ENCODE results near the gene OR10A3. TPM values are rescaled to one million over a fixed set of nuclear protein-coding genes. Genes with fewer than 3 reads are reported as not detected.

Gene OR10A3
- total RNA-seq, 2 experiments from 2014 or later: not detected

- CTCF ChIA-PET: interaction anchor here (2.7 kb wide), 1 partner anchor 9 kb away, joined by 8 read pairs; no protein-coding TSS in a partner anchor
- Mint-ChIP-seq H3K27me3 (ENCODE audit: low read depth) (peaks cover 5% of the 10 kb centered on the region), H3K9me3 (ENCODE audit: insufficient read depth) (no peaks in the 10 kb centered on the region), H3K27ac (no peak overlapping the region), H3K4me3 (no peak overlapping the region), H3K4me1 (ENCODE audit: low read depth) (no peaks in the 10 kb centered on the region), H3K36me3 (ENCODE audit: low read depth) (no peaks in the 10 kb centered on the region)
- POLR2A ChIA-PET: no interaction called here
- ATAC-seq (no peak), DNase-seq (no peak)
Measured at GRCh38 chr11:7901319-7901854, 40.1 kb downstream of the OR10A3 start.

DNA sequence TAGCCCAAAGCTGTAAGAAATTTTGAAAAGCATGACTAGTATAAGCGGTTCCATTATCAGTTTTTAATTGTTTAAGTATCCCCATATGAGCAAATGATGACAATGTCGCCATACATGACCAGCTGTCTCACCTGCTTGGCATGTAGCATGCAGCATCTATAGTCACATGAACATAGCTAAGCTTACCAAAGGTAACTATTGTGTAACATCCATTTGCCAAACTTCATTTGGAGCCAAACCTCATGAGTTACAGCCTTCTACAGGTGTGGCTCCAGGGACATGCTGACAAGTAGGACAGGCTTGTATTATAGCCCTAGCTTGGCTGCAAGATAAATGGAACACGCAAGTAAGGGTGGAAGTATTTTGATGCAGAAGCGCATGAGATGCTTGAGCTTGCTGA, 40.8 kb downstream of the OR10A3 start:
- H3K27me3 Mint-ChIP-seq (ENCODE audit: low read depth): peaks cover 5% of the 10 kb centered on the region
- no peak for ATAC-seq

DNA sequence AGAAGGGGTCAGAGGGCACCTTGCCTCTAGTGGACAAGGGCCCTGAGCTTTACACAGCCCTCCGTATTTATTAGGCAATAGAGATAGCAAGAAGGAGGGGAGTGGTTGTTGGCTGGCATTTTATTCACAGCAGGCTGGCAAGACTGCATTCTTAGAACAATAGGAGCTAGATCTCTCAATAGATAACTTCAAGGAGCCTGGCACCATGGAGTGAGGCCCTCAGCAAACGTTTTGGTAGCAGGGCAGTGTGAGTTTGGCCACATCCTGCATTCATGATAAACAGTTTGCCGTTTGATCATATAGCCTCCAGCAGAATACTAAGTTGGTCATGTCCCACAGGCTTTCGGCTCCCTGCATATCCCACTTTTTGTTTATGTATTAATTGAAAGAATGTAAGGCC, 42.1 kb downstream of the OR10A3 start:
- no peaks in the 10 kb centered on the region for H3K4me1 Mint-ChIP-seq (ENCODE audit: low read depth)
- H3K27me3 Mint-ChIP-seq (ENCODE audit: low read depth): peaks cover 5% of the 10 kb centered on the region
- ChIA-PET POLR2A (no interaction called here), CTCF (no interaction called here)
- H3K9me3 Mint-ChIP-seq (ENCODE audit: insufficient read depth): no peaks in the 10 kb centered on the region
- ATAC-seq (no peak), DNase-seq (no peak)
- H3K4me3 Mint-ChIP-seq: no peak overlapping the region
- no peaks in the 10 kb centered on the region for H3K36me3 Mint-ChIP-seq (ENCODE audit: low read depth)
- no peak overlapping the region for H3K27ac Mint-ChIP-seq

More for the DNA sequence above, 40.8 kb downstream of the OR10A3 start:
- DNase-seq: no peak
- CTCF ChIA-PET: interaction anchor here (2.7 kb wide), 1 partner anchor 8 kb away, joined by 8 read pairs; no protein-coding TSS in a partner anchor
- Mint-ChIP-seq H3K9me3 (ENCODE audit: insufficient read depth) (no peaks in the 10 kb centered on the region), H3K4me1 (ENCODE audit: low read depth) (no peaks in the 10 kb centered on the region), H3K4me3 (no peak overlapping the region), H3K27ac (no peak overlapping the region), H3K36me3 (ENCODE audit: low read depth) (no peaks in the 10 kb centered on the region)
- POLR2A ChIA-PET: no interaction called here

DNA sequence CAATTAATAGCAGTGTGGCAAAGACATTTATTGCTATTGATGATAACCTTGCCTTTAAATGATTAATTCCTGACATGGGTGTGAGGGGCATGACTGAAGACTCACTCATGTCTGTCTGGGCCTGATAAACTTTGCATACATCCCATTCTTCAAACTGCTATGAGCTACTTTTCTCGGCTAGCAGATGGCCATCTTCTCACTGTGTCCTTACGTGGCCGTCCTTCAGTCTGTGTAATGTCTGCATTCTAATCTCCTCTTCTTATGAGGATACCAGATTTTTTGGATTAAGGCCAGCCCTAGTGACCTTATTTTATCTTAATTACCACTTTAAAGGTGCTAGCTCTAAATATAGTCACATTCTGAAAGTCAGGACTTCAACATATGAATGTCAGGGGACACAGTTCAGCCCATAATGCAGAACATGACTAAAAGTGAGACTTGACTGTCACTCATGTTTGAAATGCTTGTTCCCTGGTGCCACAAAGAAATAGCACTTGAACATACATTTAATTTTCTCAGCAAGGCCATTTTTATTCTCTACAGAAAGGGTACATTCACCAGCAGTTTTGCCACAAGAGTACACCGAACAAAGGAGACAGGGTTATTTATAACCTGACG, 42.7 kb downstream of the OR10A3 start:
- ATAC-seq: no peak
- Mint-ChIP-seq H3K4me1 (ENCODE audit: low read depth) (no peaks in the 10 kb centered on the region), H3K27ac (no peak overlapping the region), H3K27me3 (ENCODE audit: low read depth) (peaks cover 5% of the 10 kb centered on the region), H3K9me3 (ENCODE audit: insufficient read depth) (no peaks in the 10 kb centered on the region), H3K4me3 (no peak overlapping the region), H3K36me3 (ENCODE audit: low read depth) (no peaks in the 10 kb centered on the region)
- DNase-seq: no peak
- ChIA-PET CTCF (no interaction called here), POLR2A (no interaction called here)

DNA sequence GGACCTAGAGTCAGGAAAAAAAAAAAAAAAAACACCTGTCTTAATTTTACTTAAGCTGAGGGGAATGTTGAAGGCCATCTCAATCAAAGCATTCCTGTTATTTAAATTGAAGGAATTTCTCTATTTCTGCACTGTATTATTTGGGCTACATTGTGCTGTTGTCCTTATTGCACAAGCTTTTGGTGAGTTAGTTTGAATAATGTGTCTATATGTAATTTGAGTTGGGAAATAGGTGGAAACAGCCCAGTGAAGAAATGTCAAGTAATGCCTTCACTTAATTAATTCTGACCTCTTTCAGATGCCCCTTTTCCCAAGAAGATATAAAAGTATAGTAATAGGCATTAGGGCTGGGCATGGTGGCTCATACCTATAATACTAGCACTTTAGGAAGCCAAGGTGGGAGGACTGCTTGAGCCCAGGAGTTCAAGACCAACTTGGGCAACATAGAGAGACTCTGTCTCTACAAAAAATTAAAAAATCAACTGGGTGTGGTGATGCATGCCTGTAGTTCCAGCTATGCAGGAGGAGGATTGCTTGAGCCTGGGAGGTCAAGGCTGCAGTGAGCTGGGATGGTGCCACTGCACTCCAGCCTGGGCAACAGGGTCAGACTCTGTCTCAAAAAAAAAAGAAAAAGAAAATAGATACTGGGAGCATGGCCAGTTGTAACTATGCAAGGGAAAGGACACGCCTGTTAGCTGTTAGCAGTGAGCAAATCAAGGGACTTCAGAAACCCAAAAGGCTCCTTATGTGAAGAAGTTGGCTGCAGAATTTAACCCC, 45.3 kb downstream of the OR10A3 start:
- no peak overlapping the region for H3K4me3 Mint-ChIP-seq
- no peaks in the 10 kb centered on the region for H3K9me3 Mint-ChIP-seq (ENCODE audit: insufficient read depth)
- peaks cover 2% of the 10 kb centered on the region for H3K27me3 Mint-ChIP-seq (ENCODE audit: low read depth)
- ATAC-seq (no peak), DNase-seq (no peak)
- ChIA-PET CTCF (interaction anchor here (1.0 to 7.2 kb wide), 3 partner anchors 9 to 203 kb away, joined by 3 to 97 read pairs (median 8); partner anchors contain the start of gene EIF3F), POLR2A (no interaction called here)
- no peak overlapping the region for H3K27ac Mint-ChIP-seq
- H3K36me3 Mint-ChIP-seq (ENCODE audit: low read depth): no peaks in the 10 kb centered on the region
- H3K4me1 Mint-ChIP-seq (ENCODE audit: low read depth): peaks cover 3% of the 10 kb centered on the region

- Mint-ChIP-seq H3K36me3 (ENCODE audit: low read depth) (no peaks in the 10 kb centered on the region), H3K27ac (no peak overlapping the region), H3K27me3 (ENCODE audit: low read depth) (peaks cover 2% of the 10 kb centered on the region), H3K9me3 (ENCODE audit: insufficient read depth) (no peaks in the 10 kb centered on the region), H3K4me1 (ENCODE audit: low read depth) (peaks cover 3% of the 10 kb centered on the region), H3K4me3 (no peak overlapping the region)
- CTCF ChIA-PET: interaction anchor here (2.0 to 7.2 kb wide), 3 partner anchors 11 to 205 kb away, joined by 5 to 97 read pairs (median 11); partner anchors contain the start of gene EIF3F
- POLR2A ChIA-PET: no interaction called here
- ATAC-seq: no peak
- DNase-seq: no peak
Measured at GRCh38 chr11:7894251-7894650, 47.3 kb downstream of the OR10A3 start.

GRCh38 chr11:7893796-7894195, 47.7 kb downstream of the OR10A3 start:
- CTCF ChIA-PET: interaction anchor here (1.0 to 7.2 kb wide), 6 partner anchors 8 to 205 kb away, joined by 4 to 97 read pairs (median 9); partner anchors contain the start of gene EIF3F

DNA sequence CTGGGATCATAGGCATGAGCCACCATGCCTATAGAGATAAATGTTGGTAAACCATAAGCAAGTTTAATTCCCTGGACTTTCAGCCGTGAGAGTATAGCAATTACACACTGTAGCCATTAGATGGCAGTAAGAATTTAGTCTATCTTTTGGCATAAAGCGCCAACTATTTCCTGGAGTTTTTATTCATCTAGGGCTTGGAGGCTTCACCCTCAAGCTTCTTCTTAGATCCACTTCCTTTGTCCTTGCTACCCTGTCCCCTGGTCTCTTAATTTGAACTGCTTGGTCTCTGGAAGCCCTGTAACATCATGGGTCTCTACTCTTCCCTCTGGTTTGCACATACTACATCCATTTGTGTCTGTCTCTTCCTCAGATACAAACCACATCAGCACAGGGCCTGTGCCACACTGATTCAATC, 48.7 kb downstream of the OR10A3 start:
- ChIA-PET CTCF (interaction anchor here (0.7 to 7.2 kb wide), 12 partner anchors 9 to 795 kb away, joined by 3 to 97 read pairs (median 5); partner anchors contain the start of gene EIF3F), POLR2A (no interaction called here)
- peak; percentile 61 for ATAC-seq
- Mint-ChIP-seq H3K9me3 (ENCODE audit: insufficient read depth) (no peaks in the 10 kb centered on the region), H3K27me3 (ENCODE audit: low read depth) (peaks cover 5% of the 10 kb centered on the region), H3K4me1 (ENCODE audit: low read depth) (peaks cover 3% of the 10 kb centered on the region), H3K27ac (no peak overlapping the region), H3K36me3 (ENCODE audit: low read depth) (no peaks in the 10 kb centered on the region), H3K4me3 (no peak overlapping the region)
- DNase-seq: no peak

More at GRCh38 chr11:7893796-7894195, 47.7 kb downstream of the OR10A3 start:
- peaks cover 3% of the 10 kb centered on the region for H3K4me1 Mint-ChIP-seq (ENCODE audit: low read depth)
- DNase-seq (no peak), ATAC-seq (no peak)
- peaks cover 2% of the 10 kb centered on the region for H3K27me3 Mint-ChIP-seq (ENCODE audit: low read depth)
- POLR2A ChIA-PET: no interaction called here
- no peak overlapping the region for H3K4me3 Mint-ChIP-seq
- H3K27ac Mint-ChIP-seq: no peak overlapping the region
- H3K36me3 Mint-ChIP-seq (ENCODE audit: low read depth): no peaks in the 10 kb centered on the region
- H3K9me3 Mint-ChIP-seq (ENCODE audit: insufficient read depth): no peaks in the 10 kb centered on the region

DNA sequence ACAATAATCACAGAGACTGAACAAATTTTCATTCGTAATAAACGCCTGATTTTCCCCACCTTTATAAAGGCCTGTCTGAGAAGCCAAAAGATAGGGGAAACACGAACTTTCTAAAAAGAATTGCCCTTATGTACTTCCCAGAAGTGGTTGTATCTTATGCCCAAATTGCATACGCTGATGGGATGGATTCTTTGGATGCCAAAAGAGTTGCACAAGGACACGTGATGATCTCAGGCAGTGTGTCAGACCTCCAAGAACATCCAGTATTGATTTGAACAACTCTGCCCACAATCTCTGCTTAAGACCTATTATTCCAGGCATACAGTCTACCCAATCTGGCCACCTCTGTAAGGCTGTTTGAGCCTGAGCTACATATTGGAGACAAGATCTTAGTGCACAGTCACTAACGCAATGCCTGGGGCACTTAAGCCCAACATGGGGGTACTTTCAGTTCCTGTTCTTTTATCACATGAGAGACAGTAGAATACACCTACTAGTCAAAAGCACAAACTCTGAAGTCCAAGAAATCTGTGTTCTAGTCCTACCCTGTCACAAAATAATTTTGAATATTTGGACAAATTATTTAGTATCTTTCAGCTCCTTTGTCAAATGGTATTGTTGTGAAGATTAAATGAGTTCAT, 49.3 kb downstream of the OR10A3 start:
- Mint-ChIP-seq H3K9me3 (ENCODE audit: insufficient read depth) (no peaks in the 10 kb centered on the region), H3K27ac (no peak overlapping the region), H3K4me3 (no peak overlapping the region), H3K4me1 (ENCODE audit: low read depth) (peaks cover 3% of the 10 kb centered on the region), H3K36me3 (ENCODE audit: low read depth) (no peaks in the 10 kb centered on the region), H3K27me3 (ENCODE audit: low read depth) (peaks cover 5% of the 10 kb centered on the region)
- DNase-seq (no peak), ATAC-seq (no peak)
- ChIA-PET CTCF (interaction anchor here (0.9 to 7.2 kb wide), 9 partner anchors 9 to 794 kb away, joined by 3 to 97 read pairs (median 5); partner anchors contain the start of gene EIF3F), POLR2A (no interaction called here)

DNA sequence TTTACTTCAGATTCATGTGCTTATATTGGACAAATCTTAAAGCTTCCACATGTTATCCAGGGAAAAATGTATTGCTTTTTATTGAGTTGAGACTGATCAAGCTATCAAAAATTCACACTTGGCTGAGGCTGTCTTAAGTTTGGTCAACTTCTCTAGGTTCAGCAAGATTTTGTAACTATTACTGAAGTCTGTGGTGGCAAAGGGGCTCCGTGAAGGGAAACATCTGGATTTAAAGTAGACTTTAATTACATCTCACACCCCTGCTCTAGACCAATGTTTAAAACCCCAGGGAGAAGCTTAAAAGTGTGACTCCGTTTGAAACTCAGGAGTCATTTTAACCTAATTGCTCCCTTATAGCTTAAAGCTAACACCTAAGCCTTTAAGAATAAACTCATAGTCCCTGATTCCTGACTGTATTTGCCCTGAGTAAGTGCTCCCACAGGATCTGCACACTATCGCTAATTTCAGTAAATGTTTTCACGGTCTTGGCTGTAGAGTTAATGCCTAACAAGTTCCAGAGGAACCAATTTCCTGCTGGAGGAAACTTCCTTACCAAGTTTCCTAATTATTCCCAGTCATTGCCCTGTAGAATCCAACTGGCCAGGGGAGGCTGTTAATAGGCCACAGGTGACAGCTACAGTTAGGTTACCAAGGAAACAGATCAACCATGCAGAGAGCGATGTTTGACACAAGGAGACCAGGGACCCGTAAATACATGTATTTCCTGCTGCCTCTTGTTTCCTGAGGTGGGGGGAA, 50.9 kb downstream of the OR10A3 start:
- Mint-ChIP-seq H3K4me1 (ENCODE audit: low read depth) (peaks cover 3% of the 10 kb centered on the region), H3K4me3 (no peak overlapping the region), H3K36me3 (ENCODE audit: low read depth) (no peaks in the 10 kb centered on the region), H3K27ac (no peak overlapping the region), H3K9me3 (ENCODE audit: insufficient read depth) (no peaks in the 10 kb centered on the region), H3K27me3 (ENCODE audit: low read depth) (peaks cover 3% of the 10 kb centered on the region)
- no peak for DNase-seq
- no peak for ATAC-seq
- ChIA-PET CTCF (interaction anchor here (1.2 to 7.2 kb wide), 3 partner anchors 96 to 209 kb away, joined by 3 to 97 read pairs (median 3); partner anchors contain the start of gene EIF3F), POLR2A (no interaction called here)

- Mint-ChIP-seq H3K27ac (no peak overlapping the region), H3K36me3 (ENCODE audit: low read depth) (no peaks in the 10 kb centered on the region), H3K4me3 (no peak overlapping the region), H3K9me3 (ENCODE audit: insufficient read depth) (no peaks in the 10 kb centered on the region), H3K27me3 (ENCODE audit: low read depth) (peaks cover 3% of the 10 kb centered on the region), H3K4me1 (ENCODE audit: low read depth) (peaks cover 3% of the 10 kb centered on the region)
- ChIA-PET CTCF (interaction anchor here (1.2 to 7.2 kb wide), 3 partner anchors 96 to 209 kb away, joined by 3 to 97 read pairs (median 3); partner anchors contain the start of gene EIF3F), POLR2A (no interaction called here)
- ATAC-seq (no peak), DNase-seq (no peak)
Measured at GRCh38 chr11:7889985-7890384, 51.5 kb downstream of the OR10A3 start.

All from activated CD8-positive, alpha-beta T cell treated with anti-CD3 and anti-CD28 coated beads, Interleukin-2, amount 10 ng/mL, durations not matched to agents 7 days and 5 days (primary cell).